RWPE2 (cell line): Measurements from ENCODE around the gene PTPRC.

ENCODE experiments used
- ATAC-seq: fragments of 200-7000 bp; cut with Tn5 transposase; 3 replicates; pipeline ENCODE4 v1.9.1; 2021; ENCODE audit warnings: low read depth
- DNase-seq: peaks from one replicate; pipeline ENCODE4 v3.0.0-alpha.2; 2020; ENCODE audit warnings: low spot score
- H3K27ac ChIP-seq: fragments of 450-650 bp; 2 replicates; pipeline ENCODE4 v1.5.1; 2017; ENCODE audit warnings: mild to moderate bottlenecking; ENCODE audit not compliant: poor library complexity, severe bottlenecking
- H3K27me3 ChIP-seq: fragments of 250-450 bp; sonication (Bioruptor Pico); 2 replicates; pipeline ENCODE4 v1.5.1; 2021; ENCODE audit warnings: mild to moderate bottlenecking, moderate library complexity; ENCODE audit not compliant: insufficient read depth, poor library complexity, severe bottlenecking
- H3K36me3 ChIP-seq: fragments of 250-450 bp; sonication (Bioruptor Pico); 2 replicates; pipeline ENCODE4 v1.5.1; 2020; ENCODE audit warnings: low read depth, mild to moderate bottlenecking, moderate library complexity
- H3K4me1 ChIP-seq: fragments of 250-450 bp; sonication (Bioruptor Pico); 2 replicates; pipeline ENCODE4 v1.5.1; 2021; ENCODE audit warnings: mild to moderate bottlenecking, moderate library complexity; ENCODE audit not compliant: insufficient read depth, poor library complexity, severe bottlenecking
- H3K4me3 ChIP-seq: fragments of 250-450 bp; sonication (Bioruptor Pico); 2 replicates; pipeline ENCODE4 v1.5.1; 2021; ENCODE audit warnings: mild to moderate bottlenecking, moderate library complexity; ENCODE audit not compliant: severe bottlenecking
- H3K9me3 ChIP-seq: fragments of 250-450 bp; sonication (Bioruptor Pico); 2 replicates; pipeline ENCODE4 v1.5.1; 2021; ENCODE audit warnings: mild to moderate bottlenecking, moderate library complexity; ENCODE audit not compliant: severe bottlenecking
- CTCF ChIP-seq: fragments of 450-650 bp; IDR thresholded peaks from one replicate; pipeline ENCODE4 v1.5.1; 2017; ENCODE audit warnings: mild to moderate bottlenecking, moderate library complexity; ENCODE audit not compliant: poor library complexity, severe bottlenecking

Gene PTPRC

DNA sequence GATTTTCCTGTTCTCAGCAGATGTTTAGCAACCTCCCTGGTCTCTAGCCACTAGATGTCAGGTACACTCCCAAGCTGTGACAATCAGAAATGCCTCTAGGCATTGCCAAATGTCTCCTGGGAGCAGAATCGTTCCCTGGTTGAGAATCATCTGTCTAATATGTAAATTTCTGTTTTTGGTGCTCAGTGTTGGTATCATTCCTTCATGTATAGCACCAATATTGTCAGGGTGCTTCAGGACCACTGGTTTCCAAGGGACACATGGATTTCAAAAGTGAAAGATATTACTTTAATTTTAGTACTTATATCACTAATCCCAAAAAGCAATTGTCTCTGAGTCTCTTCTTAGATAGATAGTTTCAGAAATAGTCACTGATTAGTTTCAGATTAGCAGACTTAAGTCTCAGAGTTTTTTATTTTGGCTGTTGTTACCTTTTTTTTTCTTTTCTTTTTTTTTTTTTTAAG, 160.1 kb downstream of the PTPRC start:
- Histone ChIP-seq H3K27ac (no peak overlapping the region), H3K9me3 (no peaks in the 10 kb centered on the region), H3K27me3 (no peaks in the 10 kb centered on the region), H3K36me3 (no peaks in the 10 kb centered on the region), H3K4me3 (no peak overlapping the region), H3K4me1 (no peaks in the 10 kb centered on the region)
- ATAC-seq = no peak
- peak; percentile 16 for TF ChIP-seq CTCF
- DNase-seq = no peak

GRCh38 chr1:198805498-198806151, 166.8 kb downstream of the PTPRC start:
- no peak overlapping the region for H3K27ac ChIP-seq
- no peaks in the 10 kb centered on the region for H3K9me3 ChIP-seq
- H3K36me3 ChIP-seq = no peaks in the 10 kb centered on the region
- H3K27me3 ChIP-seq = no peaks in the 10 kb centered on the region
- H3K4me3 ChIP-seq = no peak overlapping the region
- DNase-seq (no peak), ATAC-seq (no peak)
- no peak for TF ChIP-seq CTCF
- no peaks in the 10 kb centered on the region for H3K4me1 ChIP-seq

- Histone ChIP-seq H3K27me3 (no peaks in the 10 kb centered on the region), H3K9me3 (no peaks in the 10 kb centered on the region), H3K27ac (no peak overlapping the region), H3K4me3 (no peak overlapping the region), H3K36me3 (no peaks in the 10 kb centered on the region), H3K4me1 (no peaks in the 10 kb centered on the region)
- no peak for TF ChIP-seq CTCF
- no peak for ATAC-seq
- DNase-seq = no peak
Observed at GRCh38 chr1:198806861-198807260, 168.0 kb downstream of the PTPRC start.
